K562 (cell line): Measurements from ENCODE around the gene LEMD1. TPM values are rescaled to one million over a fixed set of nuclear protein-coding genes. Genes with fewer than 3 reads are reported as not detected.

Experiments used
- ARHGAP35 ChIP-seq: fragments of 450-650 bp; IDR thresholded peaks from 2 replicates; pipeline ENCODE4 v1.6.1; 2018; ENCODE audit not compliant: partially characterized antibody
- GABPB2 ChIP-seq: fragments of 250-450 bp; sonication (Bioruptor Pico); conservative IDR thresholded peaks from 2 replicates; pipeline ENCODE4 v1.5.1; 2021; ENCODE audit warnings: mild to moderate bottlenecking
- MGA ChIP-seq: fragments of 450-650 bp; IDR thresholded peaks from 2 replicates; pipeline ENCODE4 v1.6.1; 2016; ENCODE audit warnings: mild to moderate bottlenecking, moderate library complexity
- TEAD2 ChIP-seq: fragments of 450-650 bp; IDR thresholded peaks from 2 replicates; pipeline ENCODE4 v1.6.1; 2016; ENCODE audit warnings: missing genetic modification characterization, control low read depth, missing compliant biosample characterization
- ZNF184 ChIP-seq: sonication (generic); formaldehyde crosslinking; IDR thresholded peaks from 2 replicates; pipeline ENCODE4 v1.5.0; 2020; ENCODE audit warnings: missing genetic modification reagents
- ZNF764 ChIP-seq: fragments of 250-450 bp; sonication (Bioruptor Pico); IDR thresholded peaks from 2 replicates; pipeline ENCODE4 v1.4.0; 2020; ENCODE audit warnings: low read depth, mild to moderate bottlenecking, moderate library complexity
- ZNF778 ChIP-seq: fragments of 450-650 bp; formaldehyde crosslinking; IDR thresholded peaks from 2 replicates; pipeline ENCODE4 v1.4.0; 2020; ENCODE audit warnings: mild to moderate bottlenecking, moderate library complexity
- polyA plus RNA-seq, 8 experiments: library from polyadenylated mRNA; depleted of rRNA in 4 of 8; stranded (reverse) in 5 of 8; unstranded in 3 of 8; fragments of >200 nt; fragmentation: Nextera tagmentation in 2 of 8; fragmentation: Illumina TruSeq in 1 of 8; extraction: Ambion mirVana in 2 of 8; extraction: Trizol in 1 of 8; gene quantifications; 2 replicates each; pipeline versions ENCODE4 v1.2.1 to v1.2.3, GENCODE V29; 2011 to 2014; ENCODE audit warnings: inconsistent platforms in 1 of 8, missing spikeins in 1 of 8
- total RNA-seq, 7 experiments: library from RNA; depleted of rRNA in 6 of 7; stranded (reverse); fragments of >200 nt in 6 of 7; fragmentation: Illumina TruSeq in 2 of 7; extraction: Trizol in 2 of 7; gene quantifications; 2 replicates each; pipeline versions ENCODE4 v1.2.1 to v1.2.3, GENCODE V29; 2011 to 2021; ENCODE audit warnings: low replicate concordance in 1 of 7

The LEMD1 gene
- total and polyA plus RNA-seq, 9 of the 15 experiments (the other 6 are each of a cell fraction or from before 2014, with no cell fraction given): 0.11 to 2.4 (median 0.57) TPM; not detected in 1

GRCh38 chr1:205434738-205435137 is 12.9 kb upstream of the LEMD1 start (continued):
- no peak for TF ChIP-seq MGA
- no peak for TF ChIP-seq ZNF778
- no peak for TF ChIP-seq GABPB2 (CRISPR knock-in tag)
- no peak for TF ChIP-seq ZNF184 (CRISPR knock-in tag)
- no peak for TF ChIP-seq ZNF764 (CRISPR knock-in tag)
- TF ChIP-seq ARHGAP35: no peak
- TF ChIP-seq TEAD2 (tag): no peak
